Tibial artery (tissue), 4 donors: ENCODE measurements around the gene GALNTL6.

Source experiments
- DNase-seq, 2 donors: peaks; one replicate each; pipeline ENCODE4 v3.0.0-alpha.2; 2019
- H3K27ac ChIP-seq, 2 donors: fragments of 200-600 bp; sonication (generic) in 1 of 2; 1 replicate in 1 of 2; 2 replicates in 1 of 2; pipeline ENCODE4 v1.5.1; 2018 to 2019; ENCODE audit warnings: mild to moderate bottlenecking in 1 of 2
- H3K27me3 ChIP-seq, 2 donors: fragments of 200-600 bp; sonication (generic) in 1 of 2; one replicate each; pipeline versions ENCODE4 v1.5.1 to v1.6.0; 2016 to 2019
- H3K36me3 ChIP-seq, 3 donors: fragments of 200-600 bp; sonication (generic) in 2 of 3; one replicate each; pipeline ENCODE4 v1.5.1; 2016 to 2019; ENCODE audit warnings: mild to moderate bottlenecking in 2 of 3
- H3K4me1 ChIP-seq, 4 donors: fragments of 200-600 bp; sonication (generic) in 2 of 4; 1 replicate in 3 of 4; 2 replicates in 1 of 4; pipeline ENCODE4 v1.5.1; 2016 to 2019
- H3K4me3 ChIP-seq, 2 donors: fragments of 200-600 bp; sonication (generic) in 1 of 2; 1 replicate in 1 of 2; 2 replicates in 1 of 2; pipeline ENCODE4 v1.5.1; 2018 to 2019; ENCODE audit warnings: mild to moderate bottlenecking in 2 of 2
- H3K9me3 ChIP-seq, 3 donors: fragments of 200-600 bp; sonication (generic) in 1 of 3; one replicate each; pipeline ENCODE4 v1.5.1; 2016 to 2019
- intact Hi-C: fragments of 100-400 bp; cut with DNase I; formaldehyde crosslinking; loops from one replicate; pipeline ENCODE4 v1.15.0; 2023; ENCODE audit warnings: low total_unique reads
- TF ChIP-seq, protein P1 (sequence below), 2 experiments: fragments of 200-600 bp in 1 of 2; fragments of 450-650 bp in 1 of 2; IDR thresholded peaks; one replicate each; pipeline ENCODE4 v1.5.1; 2017 to 2019; ENCODE audit warnings: antibody characterized with exemption in 2 of 2, mild to moderate bottlenecking in 1 of 2, moderate library complexity in 1 of 2

GALNTL6 gene

DNA sequence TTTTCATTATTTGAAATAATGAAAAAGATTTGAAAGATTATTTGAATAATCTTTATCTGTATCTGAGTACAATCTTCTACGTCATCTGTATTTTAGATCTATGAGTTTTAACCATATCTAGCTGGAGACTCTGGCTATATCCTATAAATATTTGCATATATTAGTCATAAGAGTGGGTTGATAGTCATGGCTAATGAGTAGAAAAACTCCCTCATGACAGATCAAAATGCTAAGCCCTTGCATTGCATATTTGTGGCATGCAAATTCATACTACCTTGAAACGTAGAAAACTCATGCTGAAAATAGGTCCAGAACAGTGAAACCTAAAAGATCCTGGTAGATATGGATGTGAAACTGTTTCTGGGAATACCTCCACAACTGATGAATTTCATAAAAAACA is 291.3 kb downstream of the GALNTL6 start:
- intact Hi-C loops, result no loop called here
- Histone ChIP-seq H3K4me1 (no peaks in the 10 kb centered on the region), H3K9me3 (no peaks in the 10 kb centered on the region), H3K27ac (no peak overlapping the region), H3K27me3 (no peaks in the 10 kb centered on the region), H3K36me3 (no peaks in the 10 kb centered on the region), H3K4me3 (no peak overlapping the region)
- TF ChIP-seq, protein P1, sequence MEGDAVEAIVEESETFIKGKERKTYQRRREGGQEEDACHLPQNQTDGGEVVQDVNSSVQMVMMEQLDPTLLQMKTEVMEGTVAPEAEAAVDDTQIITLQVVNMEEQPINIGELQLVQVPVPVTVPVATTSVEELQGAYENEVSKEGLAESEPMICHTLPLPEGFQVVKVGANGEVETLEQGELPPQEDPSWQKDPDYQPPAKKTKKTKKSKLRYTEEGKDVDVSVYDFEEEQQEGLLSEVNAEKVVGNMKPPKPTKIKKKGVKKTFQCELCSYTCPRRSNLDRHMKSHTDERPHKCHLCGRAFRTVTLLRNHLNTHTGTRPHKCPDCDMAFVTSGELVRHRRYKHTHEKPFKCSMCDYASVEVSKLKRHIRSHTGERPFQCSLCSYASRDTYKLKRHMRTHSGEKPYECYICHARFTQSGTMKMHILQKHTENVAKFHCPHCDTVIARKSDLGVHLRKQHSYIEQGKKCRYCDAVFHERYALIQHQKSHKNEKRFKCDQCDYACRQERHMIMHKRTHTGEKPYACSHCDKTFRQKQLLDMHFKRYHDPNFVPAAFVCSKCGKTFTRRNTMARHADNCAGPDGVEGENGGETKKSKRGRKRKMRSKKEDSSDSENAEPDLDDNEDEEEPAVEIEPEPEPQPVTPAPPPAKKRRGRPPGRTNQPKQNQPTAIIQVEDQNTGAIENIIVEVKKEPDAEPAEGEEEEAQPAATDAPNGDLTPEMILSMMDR (IDR thresholded peaks at IDR 0.05), result no peak
- DNase-seq, result no peak

DNA sequence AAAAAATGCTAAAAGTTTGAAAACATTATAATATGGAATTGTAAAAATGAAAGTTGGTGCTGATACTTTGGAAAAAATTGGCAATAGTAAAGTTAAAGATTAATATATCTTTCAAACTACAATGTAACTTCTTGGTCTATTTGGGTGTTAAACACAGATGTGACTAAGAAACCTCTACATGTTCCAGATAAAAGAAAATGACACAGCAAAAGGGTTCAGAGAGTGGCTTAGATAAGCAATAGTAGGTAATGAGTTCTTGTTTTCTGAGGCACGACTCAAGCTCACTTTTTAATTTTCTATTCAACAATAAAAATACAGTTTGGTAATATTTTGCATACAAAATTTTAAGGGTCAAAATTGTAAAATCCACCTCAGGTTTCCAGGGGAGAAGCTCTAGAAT is 292.7 kb downstream of the GALNTL6 start:
- H3K4me3 ChIP-seq, result no peak overlapping the region
- TF ChIP-seq, protein P1 (IDR thresholded peaks at IDR 0.05), result no peak
- H3K27ac ChIP-seq, result no peak overlapping the region
- no peaks in the 10 kb centered on the region for H3K9me3 ChIP-seq
- intact Hi-C loops, result no loop called here
- no peaks in the 10 kb centered on the region for H3K36me3 ChIP-seq
- no peak for DNase-seq
- no peaks in the 10 kb centered on the region for H3K4me1 ChIP-seq
- H3K27me3 ChIP-seq, result no peaks in the 10 kb centered on the region

DNA sequence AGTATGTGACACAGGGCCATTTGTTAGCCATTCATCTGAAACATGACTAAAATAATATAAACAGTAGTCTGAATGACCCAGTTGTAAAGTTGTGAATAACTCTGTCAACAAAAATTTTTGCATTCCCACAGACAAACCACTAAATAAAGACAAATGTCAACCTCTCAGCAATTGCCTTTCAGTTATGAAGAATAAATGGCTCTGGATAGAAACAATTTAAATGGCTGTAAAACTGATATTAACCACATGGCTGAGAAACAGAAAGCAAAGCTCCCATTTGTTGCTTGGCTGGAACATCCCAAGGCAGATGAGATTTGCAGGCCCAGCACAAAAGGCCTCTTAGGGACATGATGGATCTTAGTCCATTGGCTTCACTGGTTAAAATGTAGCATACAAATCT is 296.3 kb downstream of the GALNTL6 start:
- no peak for DNase-seq
- TF ChIP-seq, protein P1 (IDR thresholded peaks at IDR 0.05), result no peak
- Histone ChIP-seq H3K36me3 (no peaks in the 10 kb centered on the region), H3K27me3 (no peaks in the 10 kb centered on the region), H3K4me3 (no peak overlapping the region), H3K9me3 (no peaks in the 10 kb centered on the region), H3K4me1 (no peaks in the 10 kb centered on the region), H3K27ac (no peak overlapping the region)
- intact Hi-C loops, result no loop called here

DNA sequence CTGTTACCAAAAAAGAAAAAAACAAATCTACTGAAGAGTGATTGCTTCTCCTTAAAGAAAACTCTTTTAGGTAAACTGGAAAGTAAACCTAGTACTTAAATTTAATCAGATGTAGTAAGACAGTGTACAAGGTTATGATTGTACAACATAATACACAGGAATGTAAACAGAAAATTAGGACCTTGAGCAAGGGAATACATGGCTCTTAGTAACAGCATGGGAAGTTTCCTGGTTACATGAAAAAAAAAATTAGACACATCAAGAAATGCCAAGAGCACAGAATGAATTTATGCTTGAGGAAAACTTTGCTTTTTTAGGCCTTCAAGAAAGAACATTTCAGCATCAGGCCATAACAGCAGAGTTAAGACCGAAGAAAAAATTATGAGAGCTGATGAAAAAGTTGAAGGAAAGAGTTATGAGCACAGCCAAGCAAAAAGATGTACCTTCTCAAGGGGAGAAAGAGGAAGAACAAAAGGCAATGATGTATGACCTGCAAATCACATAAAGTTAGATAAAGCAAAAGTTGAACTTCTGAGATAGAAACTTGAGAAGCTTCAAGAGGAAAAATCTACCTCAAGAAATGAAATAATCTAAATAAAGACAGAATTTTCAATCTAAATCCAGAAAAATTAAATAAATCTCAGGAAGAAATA is 311.6 kb downstream of the GALNTL6 start:
- no peak overlapping the region for H3K27ac ChIP-seq
- H3K9me3 ChIP-seq, result no peaks in the 10 kb centered on the region
- H3K27me3 ChIP-seq, result no peaks in the 10 kb centered on the region
- intact Hi-C loops, result no loop called here
- no peak overlapping the region for H3K4me3 ChIP-seq
- H3K4me1 ChIP-seq, result no peaks in the 10 kb centered on the region
- DNase-seq, result no peak
- H3K36me3 ChIP-seq, result no peaks in the 10 kb centered on the region
- TF ChIP-seq, protein P1 (IDR thresholded peaks at IDR 0.05), result no peak

DNA sequence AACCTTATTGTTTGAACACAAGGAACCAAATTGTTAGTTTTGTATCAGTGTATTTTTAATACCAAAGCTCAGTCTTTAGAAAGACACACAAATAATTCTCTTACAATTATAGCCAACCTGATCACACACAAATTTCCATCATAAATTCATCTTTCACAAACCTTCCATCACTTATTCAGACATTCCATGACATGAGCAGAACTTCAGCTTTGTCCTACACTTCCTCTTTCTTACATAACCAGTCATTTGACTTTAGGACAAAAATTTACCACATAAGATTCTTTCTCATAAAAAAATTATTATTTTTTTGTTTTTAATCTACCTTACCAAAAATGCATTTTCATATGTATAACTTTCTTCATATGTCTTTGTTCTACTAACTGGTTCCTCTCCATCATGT is 312.2 kb downstream of the GALNTL6 start:
- no peak for DNase-seq
- Histone ChIP-seq H3K36me3 (no peaks in the 10 kb centered on the region), H3K4me3 (no peak overlapping the region), H3K27ac (no peak overlapping the region), H3K27me3 (no peaks in the 10 kb centered on the region), H3K9me3 (no peaks in the 10 kb centered on the region), H3K4me1 (no peaks in the 10 kb centered on the region)
- intact Hi-C loops, result no loop called here
- TF ChIP-seq, protein P1 (IDR thresholded peaks at IDR 0.05), result no peak

DNA sequence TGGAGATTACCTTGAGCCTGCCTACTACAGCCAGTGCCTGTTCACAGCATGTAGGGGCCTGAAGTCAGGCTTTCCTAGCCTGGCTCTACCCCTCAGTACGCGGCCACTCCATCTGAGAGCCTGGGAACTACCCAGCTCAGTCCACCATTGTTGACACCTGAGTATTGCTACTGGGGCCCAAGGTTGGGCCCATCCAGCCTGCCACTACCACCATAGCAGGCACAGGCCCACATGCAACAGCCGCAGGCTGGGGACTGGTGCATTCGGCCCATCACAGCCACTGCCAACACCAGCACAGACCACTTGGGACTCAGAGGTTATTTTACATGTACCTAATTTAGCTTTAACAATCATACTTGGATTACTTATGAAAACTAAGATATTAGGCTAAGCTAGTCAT is 314.0 kb downstream of the GALNTL6 start:
- TF ChIP-seq, protein P1 (IDR thresholded peaks at IDR 0.05), result no peak
- no peaks in the 10 kb centered on the region for H3K36me3 ChIP-seq
- DNase-seq, result no peak

More for the DNA sequence above, 314.0 kb downstream of the GALNTL6 start:
- Histone ChIP-seq H3K27me3 (no peaks in the 10 kb centered on the region), H3K4me1 (no peaks in the 10 kb centered on the region), H3K27ac (no peak overlapping the region), H3K9me3 (no peaks in the 10 kb centered on the region), H3K4me3 (no peak overlapping the region)
- intact Hi-C loops, result no loop called here
